ENCODE measurements around the gene NCBP1. TPM values are rescaled to one million over a fixed set of nuclear protein-coding genes. Genes with fewer than 3 reads are reported as not detected.

The NCBP1 gene
- total and polyA plus RNA-seq, 9 of the 15 experiments (the other 6 are each of a cell fraction or from before 2014, with no cell fraction given): 29.4 to 69.7 (median 57.5) TPM

GRCh38 chr9:97593960-97594359 lies 39.7 kb upstream of the NCBP1 start:
- CTCF ChIA-PET (ENCODE audit: low intra/inter-chr PET ratio): no interaction called here
- no TSS peak for BruUV-seq (replicated peaks)
- FAIRE-seq: no peak

More at GRCh38 chr9:97593960-97594359, 39.7 kb upstream of the NCBP1 start:
- Histone ChIP-seq H3K4me3 (no peak overlapping the region), H3K9me3 (replicated peaks; ENCODE audit: control insufficient read depth, insufficient read depth, low read depth, low read length) (no peaks in the 10 kb centered on the region), H3K27ac (ENCODE audit: extremely low read depth, low read depth, low read length) (no peak overlapping the region), H3K9me1 (ENCODE audit: control insufficient read depth, insufficient read depth, low read length) (no peaks in the 10 kb centered on the region), H3K9ac (ENCODE audit: insufficient read depth in 1 of 2, low read depth in 2 of 2, low read length in 2 of 2) (no peak overlapping the region), H3K36me3 (ENCODE audit: control insufficient read depth, insufficient read depth, low read length) (peaks cover 40% of the 10 kb centered on the region), H3K4me2 (ENCODE audit: insufficient read depth, low read length) (no peak overlapping the region), H3K4me1 (replicated peaks in 1 of 2; ENCODE audit: control insufficient read depth in 2 of 2, insufficient read depth in 2 of 2, low read length in 2 of 2) (peaks cover 0 to 6% of the 10 kb centered on the region in 2 experiments; a peak in 3 of 5 replicates), H3K79me2 (ENCODE audit: control insufficient read depth, insufficient read depth, low read length) (no peaks in the 10 kb centered on the region), H3K27me3 (ENCODE audit: control insufficient read depth in 2 of 2, insufficient read depth in 2 of 2, low read length in 2 of 2) (no peaks in the 10 kb centered on the region), H4K20me1 (replicated peaks; ENCODE audit: control insufficient read depth, insufficient read depth, low read length) (no peaks in the 10 kb centered on the region), H2AFZ (ENCODE audit: low read depth, low read length) (no peak overlapping the region)
- POLR2A ChIA-PET: interaction anchor here (0.6 to 1.1 kb wide), 4 partner anchors 9 to 124 kb away, joined by 3 to 4 read pairs (median 3); no protein-coding TSS in a partner anchor
- in situ Hi-C loops (cut with MboI): no loop called here
- no peak for DNase-seq (ENCODE audit: extremely low read depth in 1 of 4, low spot score in 3 of 4)
- TF ChIP-seq, protein P1, sequence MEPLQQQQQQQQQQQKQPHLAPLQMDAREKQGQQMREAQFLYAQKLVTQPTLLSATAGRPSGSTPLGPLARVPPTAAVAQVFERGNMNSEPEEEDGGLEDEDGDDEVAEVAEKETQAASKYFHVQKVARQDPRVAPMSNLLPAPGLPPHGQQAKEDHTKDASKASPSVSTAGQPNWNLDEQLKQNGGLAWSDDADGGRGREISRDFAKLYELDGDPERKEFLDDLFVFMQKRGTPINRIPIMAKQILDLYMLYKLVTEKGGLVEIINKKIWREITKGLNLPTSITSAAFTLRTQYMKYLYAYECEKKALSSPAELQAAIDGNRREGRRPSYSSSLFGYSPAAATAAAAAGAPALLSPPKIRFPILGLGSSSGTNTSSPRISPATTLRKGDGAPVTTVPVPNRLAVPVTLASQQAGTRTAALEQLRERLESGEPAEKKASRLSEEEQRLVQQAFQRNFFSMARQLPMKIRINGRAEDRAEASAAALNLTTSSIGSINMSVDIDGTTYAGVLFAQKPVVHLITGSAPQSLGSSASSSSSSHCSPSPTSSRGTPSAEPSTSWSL (CRISPR knock-in tag; IDR thresholded peaks at IDR 0.05; ENCODE audit: borderline replicate concordance): no peak
- no peak for TF ChIP-seq HDAC6 (IDR thresholded peaks at IDR 0.05; ENCODE audit: low read depth, low read length)
- TF ChIP-seq TFAP4 (CRISPR knock-in tag; IDR thresholded peaks at IDR 0.05; ENCODE audit: borderline replicate concordance): no peak
- no peak for TF ChIP-seq NONO (IDR thresholded peaks at IDR 0.05; ENCODE audit: low read depth in 2 of 2, low read length in 1 of 2)
- TF ChIP-seq MECOM (CRISPR knock-in tag; IDR thresholded peaks at IDR 0.05): no peak
- no peak for TF ChIP-seq ZNF384 (IDR thresholded peaks at IDR 0.05; ENCODE audit: low read depth, low read length)
- no peak for TF ChIP-seq SAP30 (IDR thresholded peaks at IDR 0.05; ENCODE audit: borderline replicate concordance, insufficient read depth, low read depth, low read length, poor library complexity, severe bottlenecking)
- TF ChIP-seq, protein P2, sequence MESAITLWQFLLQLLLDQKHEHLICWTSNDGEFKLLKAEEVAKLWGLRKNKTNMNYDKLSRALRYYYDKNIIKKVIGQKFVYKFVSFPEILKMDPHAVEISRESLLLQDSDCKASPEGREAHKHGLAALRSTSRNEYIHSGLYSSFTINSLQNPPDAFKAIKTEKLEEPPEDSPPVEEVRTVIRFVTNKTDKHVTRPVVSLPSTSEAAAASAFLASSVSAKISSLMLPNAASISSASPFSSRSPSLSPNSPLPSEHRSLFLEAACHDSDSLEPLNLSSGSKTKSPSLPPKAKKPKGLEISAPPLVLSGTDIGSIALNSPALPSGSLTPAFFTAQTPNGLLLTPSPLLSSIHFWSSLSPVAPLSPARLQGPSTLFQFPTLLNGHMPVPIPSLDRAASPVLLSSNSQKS (CRISPR knock-in tag; IDR thresholded peaks at IDR 0.05): no peak
- TF ChIP-seq ZBTB7A (IDR thresholded peaks at IDR 0.05; ENCODE audit: borderline replicate concordance, control insufficient read depth, low read depth, low read length): no peak
- TF ChIP-seq HCFC1 (IDR thresholded peaks at IDR 0.05; ENCODE audit: low read depth, low read length): no peak
- no peak for TF ChIP-seq HDAC2 (IDR thresholded peaks at IDR 0.05)
- TF ChIP-seq HNRNPL (IDR thresholded peaks at IDR 0.05; ENCODE audit: low read depth, low read length): no peak
- intact Hi-C loops (cut with micrococcal nuclease): no loop called here
- WGBS (ENCODE audit: insufficient coverage, low coverage, missing lambda C conversion rate): 92% methylated on average over 4 of the region's 4 CpGs
- ATAC-seq: no peak
